ENCODE results near the gene GGT7. TPM values are rescaled to one million over a fixed set of nuclear protein-coding genes. Genes with fewer than 3 reads are reported as not detected.
A peak's percentile ranks its signal among the peaks of the same experiment; 100 is the strongest.

The GGT7 gene
- total and polyA plus RNA-seq, 9 of the 15 experiments (the other 6 are each of a cell fraction or from before 2014, with no cell fraction given) = 0.04 to 18.3 (median 5.9) TPM

GRCh38 chr20:34888468-34888867 lies 15.8 kb upstream of the GGT7 start (continued):
- no peak for TF ChIP-seq GABPA (tag; conservative IDR thresholded peaks at IDR 0.05; ENCODE audit: low read depth)
- no peak for TF ChIP-seq BCL6 (CRISPR knock-in tag; IDR thresholded peaks at IDR 0.05)
- TF ChIP-seq, protein P1, sequence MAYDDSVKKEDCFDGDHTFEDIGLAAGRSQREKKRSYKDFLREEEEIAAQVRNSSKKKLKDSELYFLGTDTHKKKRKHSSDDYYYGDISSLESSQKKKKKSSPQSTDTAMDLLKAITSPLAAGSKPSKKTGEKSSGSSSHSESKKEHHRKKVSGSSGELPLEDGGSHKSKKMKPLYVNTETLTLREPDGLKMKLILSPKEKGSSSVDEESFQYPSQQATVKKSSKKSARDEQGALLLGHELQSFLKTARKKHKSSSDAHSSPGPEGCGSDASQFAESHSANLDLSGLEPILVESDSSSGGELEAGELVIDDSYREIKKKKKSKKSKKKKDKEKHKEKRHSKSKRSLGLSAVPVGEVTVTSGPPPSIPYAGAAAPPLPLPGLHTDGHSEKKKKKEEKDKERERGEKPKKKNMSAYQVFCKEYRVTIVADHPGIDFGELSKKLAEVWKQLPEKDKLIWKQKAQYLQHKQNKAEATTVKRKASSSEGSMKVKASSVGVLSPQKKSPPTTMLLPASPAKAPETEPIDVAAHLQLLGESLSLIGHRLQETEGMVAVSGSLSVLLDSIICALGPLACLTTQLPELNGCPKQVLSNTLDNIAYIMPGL (CRISPR knock-in tag; IDR thresholded peaks at IDR 0.05) = no peak
- no peak for TF ChIP-seq ZBTB12 (CRISPR knock-in tag; IDR thresholded peaks at IDR 0.05)
- no peak for TF ChIP-seq SETDB1 (IDR thresholded peaks at IDR 0.05; ENCODE audit: low read length)
- TF ChIP-seq ZNF134 (CRISPR knock-in tag; conservative IDR thresholded peaks at IDR 0.05) = no peak
- no peak for TF ChIP-seq PTTG1 (tag; IDR thresholded peaks at IDR 0.05; ENCODE audit: low read depth)
- peak; percentile 91 for TF ChIP-seq ZEB2 (IDR thresholded peaks at IDR 0.05)
- TF ChIP-seq ZNF263 (CRISPR knock-in tag; IDR thresholded peaks at IDR 0.05; ENCODE audit: borderline replicate concordance) = no peak
- TF ChIP-seq, protein P2, sequence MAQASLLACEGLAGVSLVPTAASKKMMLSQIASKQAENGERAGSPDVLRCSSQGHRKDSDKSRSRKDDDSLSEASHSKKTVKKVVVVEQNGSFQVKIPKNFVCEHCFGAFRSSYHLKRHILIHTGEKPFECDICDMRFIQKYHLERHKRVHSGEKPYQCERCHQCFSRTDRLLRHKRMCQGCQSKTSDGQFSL (CRISPR knock-in tag; IDR thresholded peaks at IDR 0.05) = no peak
- TF ChIP-seq, protein P2 (tag; IDR thresholded peaks at IDR 0.05) = no peak
- no peak for TF ChIP-seq SLC30A9 (CRISPR knock-in tag; IDR thresholded peaks at IDR 0.05)
- 0 out of 2 replicates have a peak, but pooled peaks have one; percentile 24 for TF ChIP-seq KLF16 (IDR thresholded peaks at IDR 0.05)
- no peak for TF ChIP-seq HLTF (IDR thresholded peaks at IDR 0.05)
- TF ChIP-seq ZNF143 (CRISPR knock-in tag; IDR thresholded peaks at IDR 0.05) = no peak
- no peak for TF ChIP-seq HMG20B (CRISPR knock-in tag; IDR thresholded peaks at IDR 0.05)
- no peak for TF ChIP-seq ZNF239 (CRISPR knock-in tag; IDR thresholded peaks at IDR 0.05)
- no peak for TF ChIP-seq RAD51 (IDR thresholded peaks at IDR 0.05; ENCODE audit: borderline replicate concordance, low read depth)
- TF ChIP-seq EHMT2 (IDR thresholded peaks at IDR 0.05) = peak; percentile 49; the same call in 1 of the 2 replicates
- TF ChIP-seq ZNF77 (CRISPR knock-in tag; IDR thresholded peaks at IDR 0.05) = no peak
